ENCODE data around the gene CDHR2.

CDHR2 gene

DNA sequence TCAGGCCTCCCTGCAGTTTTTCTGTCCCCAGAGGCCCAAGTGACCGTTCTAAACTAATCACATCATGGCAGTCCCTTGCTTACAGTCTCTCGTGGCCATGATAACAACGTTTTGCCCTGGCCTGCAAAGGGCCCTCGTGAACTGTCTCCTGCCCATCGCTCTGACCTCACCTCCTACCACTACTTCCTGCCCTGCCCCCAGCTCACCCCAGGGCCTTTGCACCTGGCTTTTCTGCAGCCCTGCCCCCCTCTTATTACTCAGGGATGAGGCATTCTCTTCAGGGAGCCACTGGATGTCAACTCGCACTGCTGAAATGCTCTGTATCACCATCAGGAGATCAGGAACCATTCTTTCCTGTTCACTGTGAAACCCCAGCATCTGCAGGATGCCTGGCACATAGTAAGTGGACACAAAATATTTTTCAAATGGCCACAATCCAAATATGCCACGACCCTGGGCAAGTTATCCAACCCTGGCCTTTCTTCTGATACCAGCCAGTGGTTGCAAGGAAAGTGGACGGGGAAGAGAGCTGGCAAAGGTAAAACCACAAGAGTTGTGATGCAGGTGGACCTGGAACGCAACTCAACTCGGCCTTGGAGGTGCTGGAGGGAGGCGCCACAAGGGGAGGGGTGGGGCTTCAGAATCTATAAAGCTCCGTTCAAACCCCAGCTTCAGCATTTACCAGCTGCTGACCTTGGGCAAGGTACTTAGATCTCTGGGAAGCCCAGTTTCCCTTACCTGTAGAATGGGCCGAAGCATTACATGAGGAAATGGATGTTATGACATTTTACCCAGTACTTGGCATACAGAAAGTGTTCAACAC, 79.5 kb downstream of the CDHR2 start:
- H3K27ac Mint-ChIP-seq = peak overlapping the region; percentile 31
- H3K27me3 Mint-ChIP-seq (ENCODE audit: low read depth) = peaks cover 84% of the 10 kb centered on the region
- H3K4me1 Mint-ChIP-seq (ENCODE audit: low read depth) = peaks cover 9% of the 10 kb centered on the region
- no peaks in the 10 kb centered on the region for H3K36me3 Mint-ChIP-seq (ENCODE audit: low read depth)
- H3K4me3 Mint-ChIP-seq = no peak overlapping the region
- H3K9me3 Mint-ChIP-seq = no peaks in the 10 kb centered on the region

DNA sequence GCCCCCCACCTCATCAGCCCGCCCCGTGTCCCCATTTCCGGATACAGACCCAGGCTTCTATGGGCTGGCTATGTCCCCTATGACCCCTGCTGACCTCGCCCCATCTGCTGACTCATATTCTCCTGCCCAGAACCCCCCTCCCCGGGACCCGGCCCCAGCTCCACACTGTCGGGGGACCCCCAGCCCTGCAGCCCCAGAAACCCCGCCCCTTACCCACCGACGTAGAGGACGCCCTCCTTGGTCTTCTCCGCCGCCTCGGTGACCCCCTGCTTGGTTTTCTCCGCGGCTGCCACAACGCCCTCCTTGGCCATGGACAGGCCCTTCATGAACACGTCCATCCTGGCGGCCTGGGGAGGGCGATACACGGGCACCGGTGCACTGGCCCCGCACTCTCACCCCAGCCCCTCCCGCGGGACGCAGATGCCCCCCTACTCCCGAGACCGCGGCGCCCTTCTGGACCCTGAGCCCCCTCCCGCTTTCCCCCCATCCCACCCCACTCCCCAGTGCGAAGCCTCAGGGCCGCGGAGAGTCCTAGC, 80.2 kb downstream of the CDHR2 start:
- Mint-ChIP-seq H3K9me3 (no peaks in the 10 kb centered on the region), H3K27me3 (ENCODE audit: low read depth) (peaks cover 83% of the 10 kb centered on the region), H3K36me3 (ENCODE audit: low read depth) (no peaks in the 10 kb centered on the region), H3K27ac (no peak overlapping the region), H3K4me1 (ENCODE audit: low read depth) (peaks cover 11% of the 10 kb centered on the region), H3K4me3 (no peak overlapping the region)

DNA sequence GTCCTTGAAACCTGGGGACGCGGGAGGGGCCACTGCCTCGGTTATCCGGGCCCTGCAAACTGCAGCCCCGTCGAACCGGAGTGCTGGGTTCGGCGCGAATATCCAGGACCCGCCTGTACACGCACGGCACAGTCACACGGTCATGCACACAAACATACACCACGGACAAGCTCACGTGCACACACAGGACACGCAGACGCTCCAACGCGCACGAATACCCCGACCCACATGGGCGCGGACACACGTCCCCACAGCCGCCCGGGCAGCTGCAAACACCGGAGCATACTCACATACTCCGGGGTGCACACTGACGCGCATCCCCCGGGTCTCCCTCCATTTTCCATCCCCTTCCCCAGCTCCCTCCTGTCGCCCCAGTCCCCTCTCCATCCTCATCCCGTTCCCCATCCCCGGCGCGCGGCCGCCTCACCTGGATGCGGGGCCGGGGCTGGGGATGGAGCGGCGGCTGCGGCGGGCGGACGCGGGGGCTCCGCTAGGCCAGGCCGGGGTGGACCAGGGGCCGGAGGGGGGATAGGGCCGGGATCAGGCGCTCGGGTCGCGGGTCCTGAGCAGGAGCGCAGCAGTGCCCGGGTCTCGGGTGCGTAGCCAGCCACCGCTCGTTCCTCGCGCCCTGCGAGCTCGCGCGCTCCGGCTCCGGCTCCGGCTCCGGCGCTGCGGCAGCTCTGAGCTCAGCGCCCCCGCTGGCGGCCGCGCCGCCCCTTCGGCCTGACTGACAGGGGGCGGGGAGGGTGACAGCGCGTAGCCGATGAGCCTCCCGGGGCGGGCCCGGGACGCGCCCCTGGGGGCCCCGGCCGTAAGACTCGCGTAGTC, 80.9 kb downstream of the CDHR2 start, which contains the start of the genes EIF4E1B and SNCB:
Gene EIF4E1B, plus strand, starts transcription at position 823 of the 828 bp plus-strand sequence. CDS start 12,113 bp downstream, outside the sequence.
Gene SNCB, minus strand, starts transcription at position 682 of the 828 bp plus-strand sequence. CDS start 880 bp downstream, outside the sequence.
- H3K9me3 Mint-ChIP-seq = no peaks in the 10 kb centered on the region

DNA sequence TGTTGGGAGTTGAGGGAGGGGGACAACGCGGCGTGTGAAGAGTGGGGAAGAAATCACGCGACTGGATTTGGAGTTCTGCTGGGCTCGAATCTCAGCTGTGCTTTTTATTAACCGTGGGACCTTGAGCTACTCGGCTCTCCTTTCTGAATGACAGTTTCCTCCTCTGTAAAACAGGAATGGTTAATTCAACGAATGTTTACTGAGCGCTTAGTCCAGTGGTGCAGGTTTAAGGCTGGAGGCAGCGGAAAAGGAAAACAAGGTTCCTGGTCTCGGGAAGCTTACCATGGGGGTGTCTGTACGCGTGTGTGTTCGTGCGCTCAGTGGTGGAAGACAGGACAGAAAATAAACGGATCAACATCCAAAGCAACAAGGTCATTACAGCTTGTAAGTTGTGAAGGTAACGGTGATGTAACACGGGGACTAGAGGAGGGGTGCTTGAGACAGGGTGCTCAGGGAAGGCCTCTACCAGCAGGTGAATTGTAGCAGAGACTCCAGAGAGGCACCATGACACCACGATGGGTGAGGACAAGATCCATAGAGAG, 81.6 kb downstream of the CDHR2 start:
- Mint-ChIP-seq H3K27me3 (ENCODE audit: low read depth) (peaks cover 89% of the 10 kb centered on the region), H3K4me1 (ENCODE audit: low read depth) (peaks cover 11% of the 10 kb centered on the region), H3K9me3 (no peaks in the 10 kb centered on the region), H3K27ac (no peak overlapping the region), H3K36me3 (ENCODE audit: low read depth) (no peaks in the 10 kb centered on the region), H3K4me3 (peak overlapping the region; percentile 2)

More for the DNA sequence above, 80.9 kb downstream of the CDHR2 start, which contains the start of the genes EIF4E1B and SNCB:
- Mint-ChIP-seq H3K4me3 (peak within 1 kb of the TSS; percentile 2), H3K27me3 (ENCODE audit: low read depth) (peaks cover 86% of the 10 kb centered on the region), H3K27ac (no peak within 1 kb of the TSS), H3K4me1 (ENCODE audit: low read depth) (peaks cover 11% of the 10 kb centered on the region), H3K36me3 (ENCODE audit: low read depth) (no peaks in the 10 kb centered on the region)

- no peaks in the 10 kb centered on the region for H3K9me3 Mint-ChIP-seq
- peaks cover 91% of the 10 kb centered on the region for H3K27me3 Mint-ChIP-seq (ENCODE audit: low read depth)
- peaks cover 11% of the 10 kb centered on the region for H3K4me1 Mint-ChIP-seq (ENCODE audit: low read depth)
- H3K27ac Mint-ChIP-seq = no peak overlapping the region
- H3K4me3 Mint-ChIP-seq = no peak overlapping the region
- H3K36me3 Mint-ChIP-seq (ENCODE audit: low read depth) = no peaks in the 10 kb centered on the region
These were observed 82.5 kb downstream of the CDHR2 start for GRCh38 chr5:176631383-176632200.

DNA sequence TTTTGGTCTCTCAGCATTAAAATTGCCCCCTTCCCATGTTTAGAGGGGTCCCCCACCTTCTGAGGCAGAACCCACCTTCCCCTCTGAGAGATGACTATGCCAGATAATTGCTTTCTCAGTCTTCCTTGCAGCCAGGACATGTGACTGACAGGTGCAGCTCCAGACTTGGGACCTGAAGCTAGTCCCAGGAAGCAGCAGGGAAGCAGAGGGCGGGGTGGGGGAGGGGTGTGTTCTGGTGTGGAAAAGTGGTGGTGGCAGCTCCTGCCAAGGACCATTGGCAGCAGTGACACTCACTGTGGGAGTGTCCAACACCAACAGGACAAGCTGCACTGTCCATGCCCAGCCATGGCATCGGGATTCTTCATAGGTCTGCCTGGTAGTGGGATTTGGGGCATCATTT, 83.6 kb downstream of the CDHR2 start:
- peaks cover 88% of the 10 kb centered on the region for H3K27me3 Mint-ChIP-seq (ENCODE audit: low read depth)
- no peak overlapping the region for H3K4me3 Mint-ChIP-seq
- H3K36me3 Mint-ChIP-seq (ENCODE audit: low read depth) = no peaks in the 10 kb centered on the region
- peaks cover 11% of the 10 kb centered on the region for H3K4me1 Mint-ChIP-seq (ENCODE audit: low read depth)
- no peak overlapping the region for H3K27ac Mint-ChIP-seq
- H3K9me3 Mint-ChIP-seq = no peaks in the 10 kb centered on the region

DNA sequence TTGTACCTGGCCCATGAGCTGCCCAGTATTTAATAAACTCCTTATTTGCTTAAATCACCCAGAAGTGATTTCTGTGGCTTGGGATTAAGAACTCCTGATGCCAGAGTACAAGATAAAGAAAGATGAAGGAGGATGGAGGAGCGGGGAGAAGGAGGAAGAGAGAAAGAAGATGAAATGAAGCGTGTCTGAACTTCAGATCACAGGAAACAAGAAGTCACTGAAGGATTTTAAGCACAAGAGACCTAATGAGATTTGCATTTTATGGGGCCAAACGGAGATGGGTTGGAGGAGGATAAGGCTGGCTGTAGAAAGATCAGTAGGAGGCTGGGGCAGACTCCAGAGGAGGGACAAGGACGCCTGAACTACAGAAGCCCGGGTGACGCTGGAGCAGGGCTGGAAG, 84.5 kb downstream of the CDHR2 start:
- Mint-ChIP-seq H3K9me3 (no peaks in the 10 kb centered on the region), H3K36me3 (ENCODE audit: low read depth) (no peaks in the 10 kb centered on the region), H3K4me1 (ENCODE audit: low read depth) (peaks cover 9% of the 10 kb centered on the region), H3K27me3 (ENCODE audit: low read depth) (peaks cover 80% of the 10 kb centered on the region), H3K4me3 (no peak overlapping the region), H3K27ac (no peak overlapping the region)

DNA sequence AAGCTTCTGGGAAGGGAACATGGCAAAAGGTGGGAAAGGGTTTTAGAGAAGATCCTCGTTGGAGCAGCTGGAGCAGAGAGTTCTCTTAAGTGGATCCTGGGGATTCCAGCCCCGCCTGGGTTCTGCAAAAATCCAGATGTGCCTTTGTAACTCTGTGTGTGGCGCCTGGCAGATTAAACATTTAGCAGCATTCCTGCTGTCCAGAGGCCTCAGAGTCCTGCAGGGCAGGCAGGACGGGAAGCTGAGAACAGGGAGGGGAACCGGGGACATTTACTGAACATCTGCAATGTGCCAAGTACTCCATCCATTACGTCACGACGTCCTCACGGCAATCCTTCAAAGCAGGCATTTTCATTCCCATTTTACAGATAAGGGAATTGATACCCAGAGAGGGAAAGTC, 87.3 kb downstream of the CDHR2 start:
- H3K9me3 Mint-ChIP-seq = no peaks in the 10 kb centered on the region
- H3K4me3 Mint-ChIP-seq = no peak overlapping the region
- H3K27ac Mint-ChIP-seq = no peak overlapping the region
- H3K4me1 Mint-ChIP-seq (ENCODE audit: low read depth) = peaks cover 3% of the 10 kb centered on the region
- no peaks in the 10 kb centered on the region for H3K36me3 Mint-ChIP-seq (ENCODE audit: low read depth)
- peaks cover 56% of the 10 kb centered on the region for H3K27me3 Mint-ChIP-seq (ENCODE audit: low read depth)

GRCh38 chr5:176637556-176637955, 88.4 kb downstream of the CDHR2 start:
- peaks cover 45% of the 10 kb centered on the region for H3K27me3 Mint-ChIP-seq (ENCODE audit: low read depth)
- H3K9me3 Mint-ChIP-seq = no peaks in the 10 kb centered on the region
- H3K4me3 Mint-ChIP-seq = no peak overlapping the region
- no peaks in the 10 kb centered on the region for H3K36me3 Mint-ChIP-seq (ENCODE audit: low read depth)
- peaks cover 3% of the 10 kb centered on the region for H3K4me1 Mint-ChIP-seq (ENCODE audit: low read depth)
- H3K27ac Mint-ChIP-seq = no peak overlapping the region

DNA sequence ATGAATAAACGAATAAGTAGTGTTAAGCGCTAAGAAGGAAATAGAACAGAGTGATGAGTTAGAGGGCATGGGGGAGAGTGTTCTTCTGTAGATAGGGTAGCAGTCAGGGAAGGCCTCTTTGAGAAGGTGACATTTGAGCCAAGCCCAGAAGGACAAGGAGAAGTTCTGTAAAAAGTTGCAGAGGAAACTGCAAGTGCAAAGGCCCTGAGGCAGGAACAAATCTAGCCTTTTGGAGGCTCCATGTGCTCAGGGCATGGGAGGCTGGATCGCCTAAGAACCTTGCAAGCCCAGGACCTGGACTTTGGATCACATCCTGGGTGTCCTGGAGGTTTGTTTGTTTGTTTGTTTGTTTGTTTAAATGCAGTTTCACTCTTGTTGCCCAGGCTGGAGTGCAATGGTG, 89.3 kb downstream of the CDHR2 start:
- H3K4me3 Mint-ChIP-seq = no peak overlapping the region
- H3K27me3 Mint-ChIP-seq (ENCODE audit: low read depth) = peaks cover 36% of the 10 kb centered on the region
- H3K4me1 Mint-ChIP-seq (ENCODE audit: low read depth) = peaks cover 3% of the 10 kb centered on the region
- H3K36me3 Mint-ChIP-seq (ENCODE audit: low read depth) = no peaks in the 10 kb centered on the region
- no peak overlapping the region for H3K27ac Mint-ChIP-seq
- no peaks in the 10 kb centered on the region for H3K9me3 Mint-ChIP-seq

GRCh38 chr5:176639208-176639607, 90.1 kb downstream of the CDHR2 start:
- Mint-ChIP-seq H3K36me3 (ENCODE audit: low read depth) (no peaks in the 10 kb centered on the region), H3K27ac (no peak overlapping the region), H3K27me3 (ENCODE audit: low read depth) (peaks cover 28% of the 10 kb centered on the region), H3K4me1 (ENCODE audit: low read depth) (no peaks in the 10 kb centered on the region), H3K9me3 (no peaks in the 10 kb centered on the region), H3K4me3 (no peak overlapping the region)

DNA sequence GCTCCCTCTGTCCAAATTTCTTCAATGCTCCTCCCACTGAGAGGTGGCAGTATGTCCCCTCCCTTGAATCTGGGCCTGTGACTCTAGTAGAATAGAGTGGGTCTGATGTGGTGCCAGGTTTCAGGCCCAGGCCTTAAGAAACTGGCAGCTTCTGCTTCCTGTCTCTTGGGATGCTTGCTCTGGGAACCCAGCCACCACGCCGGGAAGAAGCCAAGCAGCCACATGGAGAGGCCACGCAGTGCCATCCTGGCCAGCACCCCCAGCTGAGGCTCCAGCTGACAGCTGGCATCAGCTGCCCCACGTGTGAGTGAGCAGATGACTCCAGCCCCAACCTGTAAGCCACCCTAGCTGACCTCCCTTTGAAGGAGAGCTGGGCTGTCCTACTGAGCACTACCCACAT, 90.8 kb downstream of the CDHR2 start:
- Mint-ChIP-seq H3K4me3 (no peak overlapping the region), H3K9me3 (no peaks in the 10 kb centered on the region), H3K27me3 (ENCODE audit: low read depth) (peaks cover 23% of the 10 kb centered on the region), H3K27ac (no peak overlapping the region), H3K36me3 (ENCODE audit: low read depth) (no peaks in the 10 kb centered on the region), H3K4me1 (ENCODE audit: low read depth) (no peaks in the 10 kb centered on the region)

DNA sequence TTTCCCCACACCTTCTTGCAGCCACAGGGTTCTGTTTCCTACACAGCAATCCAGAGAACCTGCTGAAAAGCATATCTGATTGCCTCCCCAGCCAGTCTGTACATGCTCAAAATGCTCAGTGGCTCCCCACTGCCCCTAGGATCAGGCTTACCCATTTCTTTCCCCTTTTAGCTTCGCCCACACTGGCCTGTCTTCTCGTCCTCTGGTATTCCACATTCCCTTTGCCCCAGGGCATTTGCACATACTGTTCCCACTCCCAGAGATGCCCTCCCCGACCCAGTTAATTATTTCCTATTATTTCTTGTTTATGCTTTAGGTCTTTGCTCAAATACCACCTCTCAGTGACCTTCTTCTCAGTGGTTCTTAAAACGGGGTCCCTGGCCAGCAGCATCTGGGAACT, 91.5 kb downstream of the CDHR2 start:
- Mint-ChIP-seq H3K27ac (no peak overlapping the region), H3K9me3 (no peaks in the 10 kb centered on the region)

More for the DNA sequence above, 91.5 kb downstream of the CDHR2 start:
- no peaks in the 10 kb centered on the region for H3K36me3 Mint-ChIP-seq (ENCODE audit: low read depth)
- peaks cover 17% of the 10 kb centered on the region for H3K27me3 Mint-ChIP-seq (ENCODE audit: low read depth)
- H3K4me3 Mint-ChIP-seq = no peak overlapping the region
- no peaks in the 10 kb centered on the region for H3K4me1 Mint-ChIP-seq (ENCODE audit: low read depth)

Data from T-helper 1 cell treated with Interleukin-12 subunit alpha and Interleukin-12 subunit beta and Interleukin-4 antibody, amounts not matched to agents 30 μg/mL and 1 μg/mL, for 36 hours (primary cell).